Fibroblast of skin of back (primary cell): ENCODE data around the gene TLE5.
"Not testable (repeated sequence)": the region's sequence is repeated elsewhere in the genome, so short reads cannot be mapped to it uniquely, and the experiment has no call there.

Experiments used
- DNase-seq: peaks from one replicate; pipeline ENCODE4 v3.0.0-alpha.2; 2013

TLE5 gene

DNA sequence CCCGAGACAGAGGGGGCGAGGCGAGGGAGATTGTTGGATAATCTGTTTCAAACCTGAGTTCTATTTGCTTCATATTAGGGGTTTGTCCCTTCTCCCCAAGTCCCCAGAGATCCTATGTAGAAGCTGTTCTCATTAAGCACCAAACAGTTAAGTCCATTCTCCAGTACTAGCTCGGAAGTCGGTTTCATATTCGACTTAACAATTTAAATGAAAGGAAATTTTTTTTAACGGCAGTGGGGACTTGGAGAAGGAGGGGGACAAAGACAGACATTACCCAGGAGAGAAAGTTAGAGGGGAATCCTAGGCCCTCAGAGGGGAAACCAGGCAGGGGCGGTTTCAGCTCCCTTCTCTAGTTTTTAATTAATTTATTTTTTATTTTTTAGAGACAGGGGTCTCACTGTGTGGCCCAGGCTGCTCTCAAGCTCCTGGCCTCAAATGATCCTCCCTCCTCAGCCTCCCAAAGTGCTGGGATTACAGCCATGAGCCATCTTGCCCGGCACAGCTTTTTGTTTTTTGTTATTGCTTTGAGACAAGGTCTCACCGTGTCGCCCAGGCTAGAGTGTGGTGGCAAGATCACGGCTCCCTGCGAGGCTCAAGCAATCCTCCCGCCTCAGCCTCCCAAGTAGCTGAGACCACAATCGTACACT lies 19.6 kb downstream of the TLE5 start:
- DNase-seq = no peak

DNA sequence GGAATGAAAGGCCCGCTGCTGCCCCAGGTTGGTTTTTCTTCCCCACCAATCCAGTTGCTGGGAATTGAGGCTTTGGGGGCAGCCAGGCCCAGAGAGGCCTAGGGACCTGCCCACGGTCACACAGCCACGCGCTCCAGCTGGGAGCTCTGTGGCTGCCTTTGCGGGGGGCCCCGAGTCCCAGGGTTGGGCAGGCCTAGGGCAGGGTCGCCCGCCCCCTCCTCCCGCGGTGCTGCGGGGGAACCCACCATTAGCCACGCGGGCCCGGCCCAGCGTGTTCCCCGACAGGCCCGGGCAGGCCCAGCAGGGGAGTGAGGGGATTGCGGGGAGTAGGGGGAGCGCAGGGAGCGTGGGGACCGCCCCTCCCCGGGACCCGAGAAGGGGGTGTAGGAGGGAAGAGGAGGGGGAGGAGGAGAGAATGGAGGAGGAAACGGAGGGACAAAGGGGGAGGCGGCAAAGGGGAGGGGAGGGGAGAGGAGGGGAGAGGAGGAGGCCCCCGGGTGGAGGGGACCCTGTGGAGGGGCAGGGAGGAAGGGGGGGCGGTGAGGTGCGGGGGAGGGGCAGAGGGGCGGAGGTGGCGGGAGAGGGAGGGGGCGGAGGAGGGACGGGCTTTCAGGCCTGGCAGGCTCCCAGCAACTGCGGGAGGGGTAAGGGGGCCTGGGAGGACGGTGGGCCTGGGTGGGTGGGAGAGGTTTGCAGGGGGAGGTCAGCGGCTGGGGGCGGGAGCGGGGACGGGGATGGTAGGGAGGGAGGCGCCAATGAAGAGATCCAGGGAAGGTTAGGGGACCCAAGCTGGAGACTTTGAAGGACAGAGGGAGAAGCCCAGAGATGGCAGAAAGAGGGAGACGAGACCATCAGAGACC lies 20.3 kb downstream of the TLE5 start:
- DNase-seq = no peak

DNA sequence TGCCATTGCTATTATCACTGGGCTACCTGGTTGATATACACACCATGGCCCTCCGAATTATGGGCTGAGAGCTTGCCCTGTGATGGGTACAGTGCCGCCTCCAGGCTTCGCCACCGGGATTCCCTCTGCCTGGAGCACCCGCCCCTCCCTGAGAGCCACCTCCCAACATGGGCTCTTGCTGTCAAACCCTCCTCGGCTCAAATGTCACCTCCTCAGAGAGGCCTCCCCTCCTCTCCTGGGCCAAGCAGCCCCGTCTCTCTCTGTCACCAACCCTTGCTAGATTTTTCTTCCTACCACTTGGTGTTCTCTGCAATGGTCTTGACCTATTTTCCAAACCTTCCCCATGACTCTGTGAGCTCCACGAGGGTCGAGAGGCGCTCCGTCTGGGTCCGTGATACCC lies 21.0 kb downstream of the TLE5 start:
- no peak for DNase-seq

DNA sequence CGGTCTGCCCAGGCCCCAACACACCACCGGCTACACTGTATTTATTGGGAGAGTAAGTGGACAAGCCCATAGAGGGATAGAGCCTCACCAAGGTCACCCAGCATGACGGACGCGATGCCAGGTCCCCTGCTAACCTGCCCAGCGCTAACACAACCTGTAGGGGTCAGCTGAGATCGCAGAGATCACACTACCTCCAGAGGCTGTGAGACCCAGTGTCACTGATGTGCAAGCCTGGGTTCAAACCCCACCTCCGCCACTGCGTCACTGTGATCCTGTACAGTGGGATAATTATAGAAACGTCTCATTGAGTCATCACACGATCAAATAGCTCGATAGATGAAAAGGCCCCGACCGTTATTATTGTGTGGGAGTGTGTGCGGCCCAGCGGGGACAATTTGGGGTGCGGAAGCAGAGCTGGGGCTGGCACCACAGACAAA lies 22.6 kb downstream of the TLE5 start:
- DNase-seq = no peak

DNA sequence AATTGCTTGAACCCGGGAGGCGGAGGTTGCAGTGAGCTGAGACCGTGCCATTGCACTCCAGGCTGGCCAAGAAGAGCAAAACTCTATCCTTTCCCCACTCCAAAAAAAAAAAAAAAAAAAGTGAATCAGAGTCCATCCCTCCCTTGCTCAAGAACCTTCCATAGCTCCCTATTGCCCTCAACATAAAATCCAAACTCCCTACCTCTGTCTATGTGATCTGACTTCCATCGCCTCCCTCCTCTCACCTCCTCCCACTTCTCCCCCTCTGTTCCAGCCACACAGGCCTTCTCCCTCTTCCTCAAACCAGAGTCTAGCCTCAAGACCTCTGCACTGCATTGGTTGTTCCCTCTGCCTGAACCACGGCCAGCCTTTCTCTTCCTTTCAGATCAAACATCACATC lies 23.2 kb downstream of the TLE5 start:
- DNase-seq = no peak

DNA sequence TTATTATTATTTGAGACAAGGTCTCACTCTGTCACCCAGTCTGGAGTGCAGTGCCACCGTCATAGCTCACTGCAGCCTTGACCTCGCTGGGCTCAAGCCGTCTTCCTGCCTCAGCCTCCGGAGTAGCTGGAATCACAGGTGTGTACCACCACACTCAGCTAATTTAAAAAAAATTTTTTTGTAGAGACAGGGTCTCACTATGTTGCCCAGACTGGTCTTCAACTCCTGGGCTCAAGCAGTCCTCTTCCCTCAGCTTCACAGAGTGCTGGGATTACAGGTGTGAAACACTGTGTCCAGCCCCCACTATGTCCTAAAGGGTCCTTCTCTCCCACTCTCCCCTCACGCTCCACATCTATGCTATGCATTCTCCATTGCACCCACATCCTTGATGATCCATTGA lies 24.1 kb downstream of the TLE5 start:
- DNase-seq = no peak

DNA sequence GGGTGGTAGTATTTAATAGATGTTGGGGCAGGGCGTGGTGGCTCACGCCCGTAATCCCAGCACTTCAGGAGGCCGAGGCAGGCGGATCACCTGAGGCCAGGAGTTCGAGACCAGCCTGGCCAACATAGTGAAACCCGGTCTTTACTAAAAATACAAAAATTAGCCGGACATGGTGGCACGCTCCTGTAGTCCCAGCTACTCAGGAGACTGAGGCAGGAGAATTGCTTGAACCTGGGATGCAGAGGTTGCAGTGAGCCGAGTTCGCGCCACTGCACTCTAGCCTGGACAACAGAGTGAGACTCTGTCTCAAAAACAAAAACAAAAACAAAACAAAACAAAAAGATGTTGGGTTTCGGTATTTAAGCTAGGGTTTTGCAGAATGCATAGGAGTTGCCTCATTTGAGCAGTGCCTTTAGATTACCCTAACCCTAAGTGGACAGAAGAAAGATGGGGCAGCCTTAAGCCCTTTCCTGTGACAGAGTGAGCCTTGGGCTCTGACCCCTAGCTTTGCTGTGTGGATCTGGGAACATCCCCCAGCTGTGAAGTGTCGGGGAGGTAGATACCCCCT lies 25.2 kb downstream of the TLE5 start:
- not testable (repeated sequence) for DNase-seq

DNA sequence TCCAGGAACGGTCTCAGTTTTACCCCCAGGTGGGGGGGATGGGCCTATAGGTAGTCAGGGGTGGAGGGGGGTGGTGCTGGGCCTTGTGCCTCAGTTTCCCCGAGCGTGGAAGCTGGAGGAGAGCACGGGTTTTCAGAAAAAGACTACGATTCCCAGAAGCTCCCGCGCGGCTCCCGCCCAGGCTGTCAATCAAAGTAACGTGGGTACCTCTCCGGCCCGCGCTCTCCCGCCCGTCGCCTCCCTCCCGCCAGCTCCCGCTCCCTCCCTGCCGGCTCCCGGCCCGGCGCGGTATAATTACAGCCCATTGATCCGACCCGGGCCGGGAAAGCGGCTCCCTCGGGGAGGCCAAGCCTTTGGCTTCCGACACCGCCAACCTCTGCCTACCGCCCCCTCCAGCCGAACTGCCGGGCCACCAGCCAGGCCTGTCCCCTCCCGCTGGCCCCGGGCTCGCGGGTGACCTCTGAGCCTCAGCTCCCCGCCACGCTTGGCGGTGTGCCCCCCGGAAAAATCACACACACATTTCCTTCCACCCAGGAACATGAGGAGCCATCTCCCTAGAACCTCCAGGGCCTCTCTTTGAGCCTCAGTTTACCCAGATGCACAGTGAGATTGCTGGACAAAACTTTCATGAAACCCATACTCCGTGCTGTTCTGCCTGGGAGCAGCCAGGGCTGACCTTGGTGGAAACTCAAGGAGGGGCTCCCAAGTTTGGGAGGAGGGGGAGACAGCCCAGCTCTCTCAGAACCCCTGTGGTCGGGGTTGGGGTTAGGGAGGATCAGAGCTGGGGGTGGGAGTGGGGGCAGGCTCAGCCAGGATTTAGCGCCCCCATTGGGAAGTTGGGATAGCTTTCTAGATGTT lies 25.9 kb downstream of the TLE5 start:
- peak; percentile 88 for DNase-seq

DNA sequence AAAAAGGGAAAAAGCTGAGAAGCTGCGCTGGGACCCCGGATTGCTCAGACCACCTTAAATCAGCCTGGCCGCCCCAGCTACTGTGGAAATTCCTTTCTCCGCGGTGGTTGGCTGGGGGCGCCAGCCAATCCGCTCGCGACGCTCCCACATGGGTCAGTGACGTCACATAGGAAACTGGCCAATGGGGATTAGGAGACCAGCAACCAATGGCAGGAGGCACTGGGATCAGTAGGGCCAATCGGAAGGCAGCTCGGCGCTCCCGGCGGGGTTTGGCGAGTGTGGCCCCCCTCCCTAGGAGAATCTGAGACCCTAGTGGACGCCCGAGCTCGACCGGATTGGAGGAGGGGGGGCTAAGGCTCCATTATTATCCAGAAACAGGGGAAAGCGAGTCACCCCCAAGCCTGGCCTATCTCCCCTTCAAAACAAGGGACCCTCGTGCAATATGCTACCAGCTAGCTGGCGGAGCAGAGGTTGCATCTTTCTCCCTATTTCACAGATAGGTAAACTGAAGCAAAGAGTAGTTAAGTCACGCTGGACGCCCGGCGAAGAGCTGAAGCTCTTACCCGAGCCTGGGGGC lies 26.7 kb downstream of the TLE5 start:
- DNase-seq = peak; percentile 99

DNA sequence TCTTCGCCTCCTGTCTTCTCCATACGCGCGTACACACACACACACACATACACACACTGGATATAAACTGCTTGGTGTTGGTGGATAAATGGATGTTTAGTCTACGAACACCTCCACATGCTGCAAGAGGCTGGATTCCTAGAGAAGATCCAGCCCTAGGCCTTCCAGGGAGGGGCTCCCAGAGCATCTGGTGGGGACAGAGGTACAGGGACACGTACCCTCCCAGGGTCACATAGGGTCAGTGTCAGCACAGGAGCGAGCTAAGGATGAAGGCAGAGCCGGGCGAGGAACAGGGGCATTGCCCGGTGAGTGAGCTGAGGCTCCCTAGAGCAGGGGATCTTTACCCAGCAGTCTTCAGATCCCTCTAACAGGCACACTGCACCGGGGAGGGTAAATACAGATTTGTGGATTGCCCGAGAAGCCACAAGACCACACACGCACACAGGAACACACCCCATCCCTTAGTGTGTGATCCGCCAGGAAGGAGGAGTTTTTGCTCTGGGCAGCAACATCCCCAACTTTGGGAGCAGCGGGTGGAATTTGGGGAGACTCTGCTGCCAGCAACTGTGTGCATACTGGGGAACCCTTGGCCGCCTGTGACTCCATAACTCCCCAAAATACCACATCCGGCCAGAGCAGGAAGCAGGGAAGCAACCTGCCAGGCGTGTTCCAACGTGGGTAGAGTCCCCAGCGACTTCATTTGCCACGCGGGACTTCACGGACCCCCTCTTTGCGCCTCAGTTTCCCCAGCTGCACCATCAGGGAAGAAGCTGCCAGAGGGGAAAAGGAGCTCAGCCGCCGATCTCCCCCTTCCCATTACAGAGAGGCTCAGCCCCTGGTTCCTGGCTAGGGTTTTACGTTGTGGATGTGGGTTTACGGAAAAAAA lies 27.4 kb downstream of the TLE5 start:
- DNase-seq = peak; percentile 35

DNA sequence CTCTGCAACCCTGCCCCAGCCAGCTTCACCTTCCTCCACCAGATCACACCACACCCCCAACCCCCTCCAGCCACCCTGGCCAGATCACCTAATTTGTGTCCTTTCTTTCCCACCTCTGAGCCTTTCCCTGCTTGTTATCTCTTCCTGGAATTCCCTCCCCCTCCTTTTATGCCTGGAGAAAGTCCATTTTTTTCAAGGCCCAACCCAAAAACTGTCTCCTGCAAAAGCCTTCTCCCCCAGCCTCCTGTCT lies 28.0 kb downstream of the TLE5 start:
- DNase-seq = no peak

DNA sequence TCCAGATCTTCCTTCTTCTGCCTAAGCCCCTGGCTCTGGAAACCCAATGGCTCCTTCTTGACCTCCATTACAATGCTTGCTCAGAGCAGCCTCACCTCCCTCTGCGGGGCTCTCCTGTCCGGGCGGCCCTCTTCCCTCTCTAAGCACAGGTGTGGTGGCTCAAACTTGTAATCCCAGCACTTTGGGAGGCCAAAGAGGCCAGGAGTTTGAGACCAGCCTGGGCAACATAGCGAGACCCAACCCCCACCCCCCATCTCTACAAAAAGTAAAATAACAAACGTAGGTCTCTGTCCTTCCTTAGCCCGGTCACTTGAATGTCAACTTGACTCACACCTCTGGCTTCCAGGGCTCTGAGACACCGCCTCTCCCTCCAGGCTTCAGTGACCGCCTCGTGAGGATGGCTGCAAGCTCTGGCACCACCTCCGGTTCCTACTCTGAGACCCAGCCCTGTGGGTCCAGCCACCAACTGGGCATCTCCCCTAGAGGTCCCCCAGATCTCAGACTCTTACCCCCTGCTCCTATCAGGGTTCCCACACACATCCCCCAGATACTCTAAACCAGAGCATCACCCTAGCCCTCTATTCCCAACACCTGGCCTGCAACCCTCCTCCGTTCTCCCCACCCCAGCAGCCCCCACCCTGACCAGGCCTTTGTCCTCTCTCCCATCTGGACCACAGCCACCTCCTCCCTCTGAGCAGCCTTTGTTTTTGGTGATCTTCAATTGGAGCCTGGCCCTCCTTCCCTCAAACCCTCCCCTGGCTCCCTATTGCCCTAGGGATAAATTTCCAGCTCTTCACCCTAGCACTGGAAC lies 28.5 kb downstream of the TLE5 start:
- no peak for DNase-seq

DNA sequence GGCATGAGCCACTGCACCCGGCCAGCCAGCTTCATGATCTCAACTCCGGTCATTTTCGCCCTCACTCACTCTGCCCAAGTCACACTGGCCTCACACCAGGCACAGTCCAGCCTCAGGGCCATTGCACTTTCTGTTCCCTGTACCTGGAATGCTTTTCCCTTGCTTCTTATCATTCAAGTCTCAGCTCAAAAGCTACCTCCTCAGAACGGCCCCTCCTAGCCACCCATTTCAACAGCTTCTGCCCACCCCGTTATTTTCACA lies 30.8 kb downstream of the TLE5 start:
- no peak for DNase-seq

DNA sequence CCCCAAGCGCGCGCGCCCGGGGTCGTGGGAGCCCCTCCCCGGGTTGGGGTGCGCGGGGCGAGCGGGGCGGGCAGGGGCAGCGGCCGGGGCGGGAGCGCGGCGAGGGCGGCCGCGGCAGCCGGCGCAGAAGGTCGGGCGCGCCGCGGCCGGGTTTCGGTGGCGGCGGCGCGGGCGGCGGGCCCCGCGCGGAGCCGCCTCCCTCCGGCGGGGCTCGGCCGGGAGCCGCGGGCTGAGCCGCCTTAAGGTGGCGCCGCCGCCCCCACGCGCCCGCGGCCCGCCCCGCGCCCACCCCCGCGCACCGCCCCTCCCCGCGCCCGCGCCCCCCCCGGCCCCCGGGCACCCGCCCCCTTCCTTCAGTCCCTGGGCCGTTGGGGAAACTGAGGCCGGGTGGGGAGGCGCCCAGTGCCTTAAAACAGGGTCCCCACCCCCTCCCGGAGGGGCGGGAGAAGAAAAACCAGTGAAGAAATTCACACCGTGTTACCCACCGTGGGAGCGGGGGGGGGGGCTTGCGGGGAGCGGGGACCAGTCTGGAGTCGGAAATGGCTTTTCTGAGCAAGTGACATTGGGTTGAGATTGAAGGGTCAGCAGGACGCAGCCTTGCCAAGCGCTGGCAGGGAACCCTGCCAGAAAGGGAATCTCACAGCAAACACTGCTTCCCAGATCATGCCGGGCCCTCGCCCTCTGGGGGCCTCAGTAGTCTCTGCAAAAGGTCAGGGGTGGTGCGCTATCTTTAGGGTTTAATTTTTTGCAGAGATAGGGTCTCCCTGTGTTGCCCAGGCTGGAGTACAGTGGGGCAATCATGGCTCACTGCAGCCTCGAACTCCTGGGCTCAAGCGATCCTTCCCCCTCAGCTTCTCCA lies 33.0 kb downstream of the TLE5 start, which contains the start of gene TLE2:
TSS of gene TLE2 (minus strand) at position 216 of the 859 bp plus-strand sequence. CDS start 376 bp downstream, outside the sequence.
- DNase-seq = no peak

DNA sequence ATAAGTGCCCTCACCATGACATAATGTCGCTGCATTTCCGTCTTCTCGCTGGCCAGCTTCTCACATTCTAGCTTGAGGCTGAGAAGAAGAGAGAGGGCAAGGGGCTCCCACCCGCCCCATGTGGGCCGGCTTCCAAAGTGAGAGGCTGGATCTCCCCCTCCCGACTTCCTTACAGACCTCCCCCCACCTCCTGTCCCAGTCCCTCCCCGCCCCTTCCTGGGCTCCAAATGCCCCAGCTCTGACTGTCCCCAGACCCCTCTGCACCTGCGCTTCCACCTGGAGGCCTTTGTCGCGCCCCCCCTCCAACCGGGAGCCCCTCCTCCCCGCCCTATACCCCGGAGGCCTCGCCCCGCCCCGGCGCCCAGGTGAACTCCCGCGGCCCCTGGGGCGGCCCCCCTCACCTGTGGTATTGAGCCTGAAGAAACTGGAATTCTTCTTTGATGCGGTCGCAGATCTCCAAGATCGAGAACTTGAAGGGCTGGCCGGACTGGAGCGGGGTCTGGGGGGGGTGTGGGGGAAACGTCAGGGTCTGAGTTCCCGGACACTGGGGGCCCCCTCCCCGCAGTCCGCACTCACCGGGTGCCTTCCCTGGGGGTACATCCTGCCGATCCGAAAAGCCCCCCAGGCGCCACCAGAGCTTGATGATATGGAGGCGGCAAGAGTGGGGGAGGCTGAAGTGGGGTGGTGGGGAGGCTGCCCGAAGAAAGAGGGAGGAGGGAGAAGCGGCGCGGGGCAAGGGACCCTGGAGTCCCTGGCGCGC lies 33.8 kb downstream of the TLE5 start:
- no peak for DNase-seq

DNA sequence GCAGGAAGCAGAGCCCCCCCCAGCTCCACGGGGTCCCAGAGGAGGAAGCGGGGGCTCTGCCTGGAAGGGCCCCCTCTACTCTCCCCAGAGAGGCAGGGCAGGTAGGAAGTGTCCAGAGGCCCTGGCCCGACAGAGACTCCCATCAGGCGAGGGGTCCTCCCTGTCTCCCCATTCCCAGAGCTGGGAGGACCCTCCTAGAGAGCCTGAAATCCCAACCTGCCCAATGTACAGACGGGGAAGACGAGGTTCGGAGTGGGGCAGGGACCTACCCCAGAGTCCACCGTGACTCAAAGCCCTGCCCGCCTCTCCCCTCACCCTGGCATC lies 34.4 kb downstream of the TLE5 start:
- no peak for DNase-seq

DNA sequence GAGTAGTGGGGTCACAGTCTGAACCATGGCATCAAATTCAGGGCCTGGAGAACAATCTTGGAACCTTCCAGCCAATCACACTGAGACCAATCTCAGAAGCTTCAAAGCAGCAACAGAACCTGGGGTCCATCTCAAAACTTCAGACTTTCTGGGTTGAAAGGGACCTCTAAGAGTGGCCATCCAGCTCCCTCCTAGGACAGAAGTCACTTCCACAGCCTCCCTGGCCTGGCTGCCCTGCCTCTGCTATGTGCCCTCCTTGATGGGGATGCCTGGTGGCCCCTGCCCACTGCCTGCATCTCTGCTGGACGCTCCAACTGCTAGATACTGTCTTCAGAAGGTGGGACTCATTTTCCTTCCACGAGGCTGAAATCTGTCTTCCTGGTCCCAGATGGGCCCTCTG lies 35.0 kb downstream of the TLE5 start:
- DNase-seq = no peak

DNA sequence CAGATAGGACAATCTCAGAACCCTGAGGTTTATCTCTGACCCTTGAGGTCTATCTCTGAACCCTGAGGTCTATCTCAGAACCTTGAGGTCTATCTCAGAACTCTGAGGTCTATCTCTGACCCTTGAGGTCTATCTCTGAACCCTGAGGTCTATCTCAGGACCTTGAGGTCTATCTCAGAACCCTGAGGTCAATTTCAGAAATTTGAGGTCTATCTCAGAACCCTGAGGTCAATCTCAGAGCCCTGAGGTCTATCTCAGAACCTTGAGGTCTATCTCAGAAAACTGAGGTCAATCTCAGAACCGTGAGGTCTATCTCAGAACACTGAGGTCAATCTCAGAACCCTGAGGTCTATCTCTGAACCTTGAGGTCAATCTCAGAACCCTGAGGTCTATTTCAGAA lies 35.5 kb downstream of the TLE5 start:
- no peak for DNase-seq

DNA sequence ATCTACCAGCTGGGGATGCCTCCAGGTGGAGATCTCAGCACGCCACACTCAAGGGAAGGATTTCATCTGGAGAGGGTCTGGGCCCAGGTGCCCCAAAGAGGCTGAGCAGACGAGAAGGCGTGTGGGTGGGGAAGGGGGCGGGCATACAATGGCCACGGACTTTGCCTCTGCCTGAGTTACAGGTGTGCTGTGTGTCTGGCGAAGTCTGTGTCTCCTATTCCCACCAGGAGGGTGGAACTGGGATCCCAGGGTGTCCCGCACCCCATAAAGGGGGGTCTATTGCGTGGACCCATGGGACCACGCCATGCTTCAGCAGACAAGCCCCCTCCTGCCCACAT lies 36.8 kb downstream of the TLE5 start:
- no peak for DNase-seq
